Measurements from ENCODE around the gene RNASE9.
"Not testable (repeated sequence)": the region's sequence is repeated elsewhere in the genome, so short reads cannot be mapped to it uniquely, and the experiment has no call there.

RNASE9 gene

DNA sequence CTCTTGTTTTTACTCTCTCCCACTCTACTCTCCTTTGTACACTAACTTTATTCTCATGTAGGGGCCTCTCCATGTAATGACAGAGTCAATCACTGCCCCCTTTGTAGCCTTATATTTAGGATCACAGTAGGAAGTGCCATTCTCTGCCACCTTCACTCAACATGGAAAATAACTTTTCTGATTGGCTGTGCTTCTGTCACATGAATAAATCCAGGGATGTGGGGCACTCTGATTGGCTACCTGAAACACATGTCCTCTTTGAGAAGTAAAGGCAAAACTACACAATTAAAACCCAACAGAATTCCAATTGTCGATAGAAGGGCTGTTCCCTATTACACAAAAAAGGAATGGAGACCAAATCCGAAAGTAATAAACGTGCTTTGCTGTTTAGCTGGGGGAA, at the start of gene RNASE9:
Gene RNASE9 (minus strand): TSS at position 87 of the 400 bp plus-strand sequence.
- DNase-seq = no peak

DNA sequence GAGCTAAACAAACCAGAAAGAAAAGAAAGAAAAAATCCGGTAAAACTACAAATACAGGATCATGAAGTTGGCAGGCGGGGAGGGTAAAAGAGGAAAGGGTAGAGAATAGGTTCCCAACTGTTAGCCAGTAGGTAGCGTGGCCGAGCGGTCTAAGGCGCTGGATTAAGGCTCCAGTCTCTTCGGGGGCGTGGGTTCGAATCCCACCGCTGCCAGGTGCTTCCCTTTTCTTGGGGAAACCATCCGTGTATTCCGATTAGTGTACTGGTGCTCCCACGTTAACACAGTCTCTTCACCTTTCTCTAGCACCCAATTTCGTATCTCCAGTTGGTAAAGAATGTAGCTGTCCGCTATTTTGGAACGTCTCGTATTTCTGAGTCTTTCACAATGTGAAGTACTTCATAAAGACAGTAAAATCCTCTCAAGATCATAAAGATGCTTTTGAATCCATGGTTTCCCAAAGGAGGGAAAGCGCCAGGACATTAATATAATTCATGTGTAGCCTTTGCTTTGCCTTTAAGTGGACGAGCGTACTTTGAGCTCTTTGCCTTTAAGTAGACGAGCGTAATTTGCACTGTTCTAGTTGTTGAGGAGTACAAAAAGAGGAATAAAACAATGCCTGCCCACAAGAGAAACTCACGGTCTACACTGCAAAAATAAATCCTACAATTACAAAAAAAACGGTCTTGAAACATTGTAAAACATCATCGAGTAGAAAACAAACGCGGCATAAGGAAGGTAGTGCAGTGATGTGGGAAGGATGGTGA, 49.3 kb upstream of the RNASE9 start:
- DNase-seq = peak; percentile 65

DNA sequence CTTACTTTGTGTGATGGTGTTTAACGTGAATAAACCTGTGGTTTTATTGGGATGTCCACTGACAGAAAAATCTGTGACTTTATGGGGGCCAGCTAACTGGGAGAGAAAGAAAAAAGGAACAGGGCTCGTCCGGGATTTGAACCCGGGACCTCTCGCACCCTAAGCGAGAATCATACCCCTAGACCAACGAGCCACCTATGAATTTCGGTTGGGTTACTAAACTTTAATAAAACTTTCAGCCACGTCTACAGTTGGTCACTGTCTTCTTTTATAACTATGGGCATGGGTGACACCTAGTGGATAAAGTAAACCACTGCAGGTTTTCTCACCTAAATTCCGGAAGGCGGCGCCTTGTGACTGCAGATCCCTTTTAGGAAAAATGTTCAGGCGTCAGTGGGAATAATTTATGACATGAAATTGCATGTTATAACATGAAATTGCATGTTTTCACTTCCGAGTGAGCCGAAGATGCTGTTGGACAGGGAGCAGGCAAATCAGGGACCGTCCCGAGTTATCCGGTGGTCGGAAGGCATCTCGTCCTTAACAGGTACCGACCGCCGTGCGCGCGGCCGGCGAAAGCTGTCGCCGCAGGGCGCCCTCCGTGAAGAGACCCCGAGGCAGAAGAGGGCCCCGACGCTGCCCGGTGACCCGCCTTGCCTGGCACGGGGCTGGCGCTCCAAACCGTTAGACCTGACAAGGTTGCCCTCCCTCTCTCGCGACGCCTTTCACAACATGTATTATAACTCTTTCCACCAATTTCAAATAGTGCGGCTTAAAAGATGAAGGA, 48.6 kb upstream of the RNASE9 start:
- peak; percentile 76 for DNase-seq

DNA sequence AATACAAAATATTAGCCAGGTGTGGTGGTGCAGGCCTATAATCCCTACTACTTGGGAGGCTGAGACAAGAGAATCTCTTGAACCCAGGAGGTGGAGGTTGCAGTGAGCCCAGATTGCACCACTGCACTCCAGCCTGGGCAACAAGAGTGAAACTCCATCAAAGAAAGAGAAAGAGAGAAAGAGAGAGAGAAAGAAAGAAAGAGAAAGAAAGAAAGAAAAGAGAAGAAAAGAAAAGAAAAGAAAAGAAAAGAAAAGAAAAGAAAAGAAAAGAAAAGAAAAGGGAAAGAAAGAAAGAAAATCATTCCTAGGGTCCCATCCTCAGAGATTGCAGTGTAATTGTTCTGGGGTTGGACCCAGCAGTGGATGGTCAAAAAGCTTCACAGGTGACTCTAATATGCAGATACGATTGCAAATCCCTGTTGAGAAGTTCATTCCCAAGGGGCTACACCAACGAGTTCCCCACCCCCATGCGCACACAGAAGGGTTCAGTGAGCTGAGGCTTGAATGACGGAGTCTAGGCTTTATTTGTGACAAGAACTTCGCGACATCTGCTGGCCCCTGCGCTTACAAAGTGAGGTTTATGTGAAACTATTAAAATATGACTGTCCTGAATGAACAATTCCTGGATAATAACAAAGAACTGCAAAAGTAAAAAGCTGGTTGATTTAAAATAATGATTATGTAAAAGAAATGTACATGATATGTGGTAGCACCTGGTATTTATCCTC, 47.7 kb upstream of the RNASE9 start:
- DNase-seq = no peak

DNA sequence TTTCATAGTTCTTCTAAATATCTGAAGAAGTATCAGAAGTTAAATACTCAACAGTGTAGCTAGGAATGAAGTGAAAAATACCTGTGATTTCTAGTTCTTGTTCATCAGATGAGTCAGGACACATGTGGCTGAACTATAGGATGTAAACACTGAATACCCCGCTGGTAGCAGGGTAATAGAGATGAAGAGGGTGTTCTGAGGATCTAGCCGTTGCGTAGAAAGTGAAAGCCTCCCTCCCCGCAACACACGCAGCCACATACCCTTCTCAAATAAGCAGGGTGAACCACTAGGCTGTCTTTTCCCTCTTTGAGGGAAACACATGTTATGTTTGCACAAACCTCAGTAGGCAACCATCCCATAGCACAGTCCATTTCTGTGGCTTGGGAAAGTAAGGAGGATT, 46.8 kb upstream of the RNASE9 start:
- DNase-seq = no peak

DNA sequence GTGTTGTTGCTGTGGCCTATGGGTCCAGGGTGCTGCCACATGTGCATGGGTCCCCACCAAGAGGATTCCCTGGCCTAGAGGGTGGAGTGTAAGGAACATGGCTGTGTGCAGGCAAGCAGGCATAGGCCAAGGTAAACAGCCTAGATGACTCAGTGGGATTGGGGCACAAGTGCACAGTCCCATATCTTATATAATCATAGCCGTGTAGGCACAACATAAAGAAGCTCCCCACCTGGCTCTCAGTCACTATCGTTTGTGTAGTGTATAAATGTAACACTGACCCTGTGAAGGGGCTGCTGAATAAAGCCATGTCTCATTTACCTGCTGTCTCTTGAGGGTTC, 46.0 kb upstream of the RNASE9 start:
- DNase-seq = no peak

DNA sequence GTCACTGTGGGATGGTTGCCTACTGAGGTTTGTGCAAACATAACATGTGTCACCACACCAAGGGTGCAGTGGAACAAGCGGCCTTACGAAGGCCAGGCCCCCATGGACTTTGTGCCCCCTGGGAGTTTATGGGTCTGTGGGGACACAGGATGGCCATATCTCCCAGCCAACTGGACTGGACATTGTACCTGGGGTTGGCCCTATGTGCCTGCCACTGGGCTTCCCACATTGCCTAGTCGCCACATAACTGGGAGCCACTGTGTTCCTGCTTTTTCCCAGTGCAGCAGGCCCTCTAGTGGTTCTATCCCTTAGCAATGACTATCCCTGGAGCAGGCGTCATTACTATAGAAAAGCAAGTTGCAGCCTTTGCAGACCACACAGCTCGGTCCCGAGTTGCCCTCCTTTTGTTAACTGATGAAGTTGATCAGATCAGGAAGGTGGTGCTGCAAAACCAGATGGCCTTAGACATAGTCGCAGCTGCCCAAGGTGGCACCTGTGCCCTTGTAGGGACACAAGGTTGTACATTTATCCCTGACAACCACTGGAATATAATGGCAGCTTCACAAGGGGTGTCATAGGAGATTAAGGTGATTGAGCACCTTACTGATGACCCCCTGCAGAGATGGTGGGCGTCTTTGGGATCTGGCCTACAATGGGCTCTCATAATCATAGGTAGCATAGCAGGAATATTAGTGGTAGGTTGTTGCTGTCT, 45.5 kb upstream of the RNASE9 start:
- DNase-seq = no peak

DNA sequence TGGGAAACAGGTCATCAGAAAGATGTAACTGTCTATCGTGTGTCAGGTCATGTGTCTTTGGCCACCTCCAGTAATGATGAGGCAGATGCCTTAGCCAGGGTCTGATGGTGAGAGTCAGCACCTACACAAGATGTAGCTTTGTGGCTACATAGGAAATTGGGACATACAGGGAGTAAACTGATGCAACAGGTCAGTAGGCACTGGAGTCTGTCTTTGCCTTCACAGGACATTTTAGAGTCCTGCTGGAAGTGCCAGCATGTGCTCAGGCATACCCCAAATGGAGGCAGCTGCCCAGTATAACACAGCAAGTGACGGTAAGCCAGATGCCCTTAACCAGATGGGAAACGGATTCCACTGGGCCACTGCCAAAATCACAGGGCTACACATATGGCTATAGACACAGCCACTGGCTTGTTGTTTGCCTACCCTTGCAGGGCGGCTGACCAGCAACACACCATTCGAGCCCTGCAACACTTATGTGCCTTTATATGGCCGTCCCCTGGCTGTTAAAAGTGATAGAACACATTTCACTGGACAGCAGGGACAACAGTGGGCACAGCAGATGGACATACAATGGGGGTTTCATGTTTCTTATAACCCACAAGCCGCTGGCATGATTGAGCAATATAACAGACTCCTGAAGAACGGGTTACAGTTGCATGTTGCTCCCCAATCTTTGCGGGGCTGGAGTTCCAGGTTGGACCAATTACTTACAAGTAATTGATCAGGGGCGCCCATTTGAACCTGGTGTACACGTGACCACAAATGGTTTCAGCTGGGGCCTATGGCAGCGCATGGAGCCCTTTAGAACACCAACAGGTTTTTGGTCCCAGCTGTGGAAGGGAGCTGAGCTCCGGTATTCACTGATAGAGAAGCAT, 43.2 kb upstream of the RNASE9 start:
- no peak for DNase-seq

DNA sequence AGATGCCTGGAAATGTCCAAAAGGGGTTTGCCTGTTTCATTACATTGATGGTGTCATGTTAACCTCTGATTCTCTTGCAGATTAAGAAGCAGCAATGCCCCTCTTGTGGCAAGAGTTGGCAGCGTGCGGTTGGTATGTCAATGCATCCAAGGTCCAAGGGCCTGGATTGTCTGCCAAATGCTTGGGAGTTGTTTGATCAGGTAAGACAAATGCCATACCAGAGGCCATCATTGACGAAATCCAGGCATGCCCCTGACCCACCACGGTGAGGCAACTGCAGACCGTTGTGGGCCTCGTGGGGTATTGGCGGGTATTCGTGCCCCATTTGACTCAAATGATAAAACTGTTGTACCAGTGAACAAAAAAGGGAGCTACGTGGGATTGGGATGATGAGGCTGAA, 41.7 kb upstream of the RNASE9 start:
- no peak for DNase-seq

DNA sequence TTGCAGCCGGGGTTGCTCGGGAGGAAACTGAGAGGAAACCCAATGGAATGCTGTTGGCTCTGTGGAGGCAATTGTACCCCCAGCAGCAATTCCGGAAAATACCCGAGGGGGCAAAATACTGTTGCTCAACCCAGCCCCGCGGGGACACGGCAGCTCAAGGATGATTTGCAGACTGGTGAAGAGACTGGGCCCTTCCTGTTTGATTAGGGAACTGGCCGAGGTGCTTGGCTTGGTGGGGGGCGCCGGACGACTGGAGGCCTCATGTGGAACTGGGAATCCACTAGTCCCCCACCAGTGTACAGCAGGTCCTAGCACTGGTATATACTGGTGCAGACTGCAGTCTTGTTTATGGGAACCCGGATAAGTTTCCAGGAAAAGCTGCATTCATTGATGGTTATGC, 40.7 kb upstream of the RNASE9 start:
- no peak for DNase-seq

DNA sequence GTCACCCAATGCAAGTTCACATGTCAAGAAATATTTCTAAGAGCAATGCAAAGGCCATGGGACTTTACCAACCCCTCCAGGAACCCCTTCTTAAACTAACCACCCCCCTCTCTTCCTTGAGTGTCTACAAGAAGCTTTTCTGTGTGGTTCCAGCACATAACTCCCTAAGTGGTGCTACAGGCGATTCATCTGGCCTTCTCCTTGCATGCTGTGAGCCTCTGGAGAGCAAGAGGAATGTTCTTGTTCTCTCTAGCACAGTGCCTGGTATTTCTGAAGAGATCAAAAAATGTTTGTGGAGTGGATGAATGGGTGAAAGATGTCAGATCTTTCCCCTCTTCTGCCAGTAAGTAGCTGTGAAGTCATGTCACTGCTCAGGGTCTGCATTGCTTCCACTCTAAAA, 36.3 kb upstream of the RNASE9 start:
- no peak for DNase-seq

DNA sequence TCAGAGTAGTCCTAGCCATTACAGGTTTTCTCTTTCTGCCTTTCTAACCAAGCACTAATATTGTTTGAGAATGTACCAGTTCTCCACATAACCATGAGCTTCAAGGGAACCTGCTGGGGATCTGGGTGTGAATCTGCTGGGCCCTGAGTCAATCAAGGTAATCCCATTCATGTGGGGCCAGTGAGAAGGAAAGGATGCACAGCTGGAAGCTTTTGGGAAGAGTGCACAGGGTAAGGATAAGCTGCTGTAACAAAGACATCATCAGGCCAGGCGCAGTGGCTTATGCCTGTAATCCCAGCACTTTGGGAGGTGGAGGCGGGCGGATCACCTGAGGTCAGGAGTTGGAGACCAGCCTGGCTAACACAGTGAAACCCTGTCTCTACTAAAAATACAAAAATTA, 34.9 kb upstream of the RNASE9 start:
- not testable (repeated sequence) for DNase-seq

DNA sequence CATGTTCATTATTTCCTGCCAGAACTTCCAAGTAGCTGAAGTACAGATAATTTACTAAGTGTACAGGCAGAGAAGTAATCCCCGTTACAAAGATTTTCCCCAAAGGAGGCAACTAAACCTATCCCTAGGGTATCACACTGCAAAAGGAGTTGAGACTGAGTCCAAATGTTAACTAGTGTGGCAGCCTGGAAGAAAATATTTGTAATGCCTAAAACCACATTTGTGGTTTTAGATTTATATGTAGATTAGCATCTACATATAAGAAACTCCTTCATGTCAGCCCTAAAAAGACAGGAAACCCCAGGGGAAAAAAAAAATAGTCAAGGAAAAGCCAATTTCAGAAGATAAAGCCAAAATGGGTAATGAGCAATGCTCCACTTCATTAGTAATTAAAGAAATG, 31.7 kb upstream of the RNASE9 start:
- no peak for DNase-seq

DNA sequence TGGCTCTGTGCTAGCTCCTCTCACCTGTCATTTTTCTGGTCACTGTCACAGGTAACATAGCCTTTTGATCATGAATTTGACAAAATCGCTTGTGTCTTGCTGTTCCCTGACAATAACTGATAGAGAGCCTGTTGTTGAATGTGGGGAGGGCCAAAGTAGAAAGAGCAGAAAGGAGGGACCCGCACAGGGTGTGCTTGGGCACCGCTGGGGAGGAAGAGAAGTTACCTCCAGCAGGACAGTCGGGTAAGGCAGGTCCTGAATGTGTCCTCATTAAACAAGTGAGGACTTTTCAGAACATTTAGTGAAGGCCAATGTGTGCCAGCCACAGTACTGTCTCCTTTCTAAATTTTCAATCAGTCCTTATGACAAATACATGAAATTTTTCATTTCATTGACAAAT, 30.4 kb upstream of the RNASE9 start, which contains the start of gene RNASE12:
Gene RNASE12 (minus strand): TSS at position 142 of the 400 bp plus-strand sequence. CDS start 653 bp downstream, outside the sequence.
- no peak for DNase-seq

DNA sequence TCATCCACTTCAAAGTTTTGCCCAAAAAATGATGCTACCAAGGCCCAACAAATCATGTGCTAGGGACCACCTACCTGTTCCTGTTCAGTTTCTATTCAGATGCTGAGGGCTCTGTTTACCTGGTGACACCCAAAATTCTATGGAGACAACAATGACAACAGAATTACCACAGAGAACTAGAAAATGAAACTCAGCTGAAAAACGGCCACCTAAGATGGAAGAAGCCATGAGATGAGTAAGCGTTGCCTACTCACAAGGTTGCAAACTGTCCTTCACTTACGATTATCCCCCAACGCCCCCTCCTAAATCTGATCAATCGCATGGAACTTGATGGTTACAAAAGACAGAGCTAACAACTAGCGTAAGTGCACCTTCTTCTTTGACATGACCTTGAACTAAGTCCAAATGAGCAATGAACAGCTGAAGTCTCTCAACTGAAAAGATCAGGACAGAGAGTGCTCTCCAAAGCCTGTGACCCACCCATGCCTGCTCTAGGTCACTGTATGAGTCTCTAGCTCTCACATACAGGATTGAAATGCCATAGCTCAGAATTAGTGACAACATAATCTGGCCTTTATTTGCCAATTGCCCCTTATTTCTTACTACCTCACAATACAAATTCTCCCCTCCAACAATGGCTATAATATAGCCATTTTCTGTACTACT, 26.8 kb upstream of the RNASE9 start, which contains the start of gene RNASE11:
Gene RNASE11 (minus strand): TSS at position 513 of the 666 bp plus-strand sequence.
- DNase-seq = no peak

DNA sequence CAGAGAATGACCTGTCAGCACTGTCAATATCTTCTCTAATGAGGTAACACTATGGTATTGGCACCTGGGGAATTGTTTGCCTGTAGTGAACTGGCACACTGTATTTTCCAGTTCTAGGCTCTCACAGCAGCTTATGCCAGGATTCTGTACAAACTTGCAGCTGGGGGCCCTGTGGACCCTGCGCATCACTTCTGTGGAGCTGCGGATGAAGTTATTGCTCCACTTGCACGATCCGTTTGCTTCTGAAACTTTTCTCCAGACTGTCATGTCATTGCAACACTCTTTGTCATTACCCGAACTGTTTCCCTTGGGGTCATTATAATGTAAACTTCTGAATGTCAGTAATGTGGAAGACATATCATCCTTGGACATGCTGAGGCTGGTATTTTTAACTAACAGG, 23.1 kb upstream of the RNASE9 start:
- DNase-seq = no peak

DNA sequence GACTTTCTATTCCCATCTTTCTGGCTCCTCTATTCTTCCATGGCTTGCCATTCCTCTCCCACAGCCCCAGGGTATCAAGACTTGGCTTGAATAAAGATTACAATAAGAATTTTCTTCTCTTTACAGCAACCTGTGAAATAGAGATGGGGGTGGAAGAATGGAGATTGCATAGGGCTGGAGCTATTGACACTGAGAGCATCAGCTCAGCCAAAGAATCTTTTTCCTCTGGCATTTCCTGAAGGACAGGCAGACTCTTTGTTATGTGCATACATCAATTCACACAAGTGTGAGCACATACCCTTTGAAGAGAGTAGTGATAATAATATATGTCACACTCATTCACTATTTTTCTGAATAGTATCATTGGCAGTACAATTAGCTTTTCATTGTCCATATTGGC, 22.3 kb upstream of the RNASE9 start:
- DNase-seq = no peak

DNA sequence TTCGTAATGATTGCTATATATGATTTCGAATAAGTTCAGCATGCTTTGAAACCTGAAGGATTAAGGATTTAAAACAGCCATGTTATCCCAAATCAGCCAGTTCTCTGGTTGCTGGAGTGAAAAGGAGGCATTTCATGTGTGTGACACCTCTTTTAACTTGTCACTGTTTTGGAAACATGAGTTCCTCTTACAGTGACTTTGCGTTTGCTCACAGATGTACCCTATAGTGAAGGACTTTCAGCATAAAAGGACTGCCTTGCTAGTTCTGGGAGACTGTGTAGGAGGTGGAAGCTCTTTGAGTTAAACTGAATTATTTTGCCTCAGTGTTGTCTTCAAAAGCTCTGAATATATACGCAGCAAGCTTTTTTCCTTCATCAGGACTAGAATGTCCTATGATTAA, 19.4 kb upstream of the RNASE9 start:
- DNase-seq = no peak

DNA sequence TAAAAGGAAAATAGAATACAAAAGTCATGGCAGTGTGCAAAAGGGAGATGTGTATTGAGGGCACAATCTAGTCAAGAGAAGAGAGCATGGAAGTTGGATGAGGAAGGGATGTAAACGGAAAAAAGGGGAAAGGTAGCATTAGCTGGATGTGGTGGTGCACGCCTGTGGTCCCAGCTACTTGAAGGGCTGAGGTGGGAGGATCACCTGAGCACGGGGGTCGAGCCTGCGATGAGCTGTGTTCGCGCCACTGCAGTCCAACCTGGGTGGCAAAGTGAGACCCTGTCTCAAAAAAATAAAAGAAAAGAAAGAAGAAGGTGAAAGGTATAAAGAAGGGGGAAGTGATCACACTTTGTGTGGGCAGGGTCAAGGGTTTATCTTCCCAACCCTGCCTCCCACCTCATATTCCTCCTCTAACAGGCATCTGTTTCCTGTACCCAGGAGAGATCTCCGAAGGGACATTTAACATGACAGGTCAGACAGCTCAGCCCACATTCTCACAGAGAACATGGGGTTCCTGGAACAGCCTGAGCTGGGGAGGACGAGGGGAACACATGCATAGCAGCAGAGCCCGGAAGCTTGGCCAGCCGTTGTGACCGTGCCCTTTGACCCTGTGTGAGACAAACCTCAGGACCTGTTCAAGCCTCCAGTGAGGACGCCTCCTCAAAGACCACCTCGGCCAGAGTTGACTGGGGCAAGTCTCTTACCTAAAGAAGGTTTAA, 18.1 kb upstream of the RNASE9 start:
- no peak for DNase-seq

DNA sequence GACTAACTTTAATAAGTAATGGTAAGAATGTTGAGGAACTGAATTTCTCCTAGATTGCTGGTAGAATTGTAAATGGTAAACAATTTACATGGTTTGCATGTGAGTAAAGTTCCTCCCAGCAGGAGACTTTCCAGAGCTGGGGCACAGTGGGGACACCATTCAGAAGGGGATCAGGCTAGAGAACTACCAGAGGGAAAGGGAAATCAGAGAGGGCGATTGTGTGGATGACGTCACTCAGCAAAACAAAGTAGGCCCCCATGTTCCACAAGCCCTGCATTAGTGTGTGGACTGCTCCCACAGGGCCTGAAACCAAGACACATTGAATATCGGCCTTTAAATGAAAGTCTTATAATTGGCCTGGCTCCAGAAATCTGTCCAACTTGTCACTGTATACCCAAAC, 17.5 kb upstream of the RNASE9 start:
- DNase-seq = no peak

All from NCI-H526 treated with DMSO at 0.1 percent for 48 hours (cell line).